C4-2B (cell line): ENCODE data around the gene CRAT.

Experiments
- H3K27ac ChIP-seq: fragments of 450-650 bp; 2 replicates; pipeline ENCODE4 v1.5.1; 2017
- ZFX ChIP-seq: fragments of 450-650 bp; IDR thresholded peaks from 2 replicates; pipeline ENCODE4 v1.6.1; 2017
- TF ChIP-seq, protein P1 (sequence below): fragments of 450-650 bp; conservative IDR thresholded peaks from 2 replicates; pipeline ENCODE4 v1.5.1; 2017; ENCODE audit warnings: mild to moderate bottlenecking

Gene CRAT

DNA sequence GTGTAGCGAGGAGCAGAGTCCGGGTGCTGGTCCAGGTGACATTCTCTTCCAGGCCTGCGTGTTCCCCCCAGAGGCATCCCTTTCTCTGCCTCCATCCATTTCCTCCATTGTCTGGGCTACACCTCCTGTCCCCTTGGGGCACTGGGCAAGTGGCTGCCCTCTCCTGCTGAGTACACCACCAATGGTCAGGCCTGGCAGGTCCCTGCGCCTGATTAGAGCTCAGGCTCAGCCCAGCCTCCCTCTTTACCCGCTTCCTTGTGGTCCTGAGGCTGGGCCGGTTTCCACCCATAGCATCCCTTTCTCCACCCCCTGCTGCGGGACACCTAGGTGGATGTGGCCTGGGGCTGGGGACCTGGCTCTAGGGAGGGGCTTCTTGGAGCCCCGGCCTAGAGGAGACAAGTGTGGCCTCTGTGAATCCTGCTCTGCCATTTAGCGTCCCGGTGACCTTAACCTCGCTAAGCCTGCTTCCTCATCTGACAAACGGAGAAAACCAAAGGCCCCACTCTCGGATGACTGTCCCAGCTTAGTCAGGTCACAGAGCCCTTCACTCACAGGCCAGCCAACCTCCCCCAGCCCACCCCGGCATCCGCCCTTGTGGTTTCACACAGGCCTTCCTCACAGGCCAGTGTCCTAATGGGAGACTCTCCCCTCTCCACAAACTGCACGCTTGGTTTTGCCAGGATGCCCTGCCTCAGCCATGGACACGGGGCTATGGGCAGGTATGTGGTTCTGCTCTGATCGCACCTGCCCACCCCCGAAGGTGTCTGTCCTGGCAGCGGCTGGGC is 16.8 kb downstream of the CRAT start:
- no peak for TF ChIP-seq ZFX
- TF ChIP-seq, protein P1, sequence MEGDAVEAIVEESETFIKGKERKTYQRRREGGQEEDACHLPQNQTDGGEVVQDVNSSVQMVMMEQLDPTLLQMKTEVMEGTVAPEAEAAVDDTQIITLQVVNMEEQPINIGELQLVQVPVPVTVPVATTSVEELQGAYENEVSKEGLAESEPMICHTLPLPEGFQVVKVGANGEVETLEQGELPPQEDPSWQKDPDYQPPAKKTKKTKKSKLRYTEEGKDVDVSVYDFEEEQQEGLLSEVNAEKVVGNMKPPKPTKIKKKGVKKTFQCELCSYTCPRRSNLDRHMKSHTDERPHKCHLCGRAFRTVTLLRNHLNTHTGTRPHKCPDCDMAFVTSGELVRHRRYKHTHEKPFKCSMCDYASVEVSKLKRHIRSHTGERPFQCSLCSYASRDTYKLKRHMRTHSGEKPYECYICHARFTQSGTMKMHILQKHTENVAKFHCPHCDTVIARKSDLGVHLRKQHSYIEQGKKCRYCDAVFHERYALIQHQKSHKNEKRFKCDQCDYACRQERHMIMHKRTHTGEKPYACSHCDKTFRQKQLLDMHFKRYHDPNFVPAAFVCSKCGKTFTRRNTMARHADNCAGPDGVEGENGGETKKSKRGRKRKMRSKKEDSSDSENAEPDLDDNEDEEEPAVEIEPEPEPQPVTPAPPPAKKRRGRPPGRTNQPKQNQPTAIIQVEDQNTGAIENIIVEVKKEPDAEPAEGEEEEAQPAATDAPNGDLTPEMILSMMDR: no peak
- H3K27ac ChIP-seq: no peak overlapping the region

DNA sequence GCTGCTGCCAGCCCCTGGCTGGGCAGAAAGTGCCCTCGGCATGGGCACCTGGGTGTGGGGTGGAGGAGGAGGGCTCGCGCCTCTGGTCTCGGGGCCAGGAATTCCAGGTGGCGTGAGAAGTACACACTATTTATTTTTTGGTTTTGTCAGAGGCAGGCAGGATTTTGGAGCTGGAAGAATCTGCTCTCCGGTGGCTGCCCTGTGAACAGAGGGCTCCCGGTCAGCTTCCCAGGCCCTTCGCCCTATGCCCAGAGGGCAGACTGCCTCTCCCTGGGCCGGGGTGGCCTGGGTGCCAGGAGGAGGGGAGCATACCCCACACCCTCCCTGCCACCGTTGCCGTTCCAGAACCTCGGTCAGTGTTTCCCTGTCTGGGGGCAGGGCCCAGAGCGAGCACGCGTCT is 21.3 kb downstream of the CRAT start:
- no peak overlapping the region for H3K27ac ChIP-seq
- TF ChIP-seq, protein P1: no peak
- no peak for TF ChIP-seq ZFX

GRCh38 chr9:129084087-129084486 is 26.5 kb downstream of the CRAT start:
- H3K27ac ChIP-seq: no peak overlapping the region
- TF ChIP-seq ZFX: no peak
- TF ChIP-seq, protein P1: no peak

DNA sequence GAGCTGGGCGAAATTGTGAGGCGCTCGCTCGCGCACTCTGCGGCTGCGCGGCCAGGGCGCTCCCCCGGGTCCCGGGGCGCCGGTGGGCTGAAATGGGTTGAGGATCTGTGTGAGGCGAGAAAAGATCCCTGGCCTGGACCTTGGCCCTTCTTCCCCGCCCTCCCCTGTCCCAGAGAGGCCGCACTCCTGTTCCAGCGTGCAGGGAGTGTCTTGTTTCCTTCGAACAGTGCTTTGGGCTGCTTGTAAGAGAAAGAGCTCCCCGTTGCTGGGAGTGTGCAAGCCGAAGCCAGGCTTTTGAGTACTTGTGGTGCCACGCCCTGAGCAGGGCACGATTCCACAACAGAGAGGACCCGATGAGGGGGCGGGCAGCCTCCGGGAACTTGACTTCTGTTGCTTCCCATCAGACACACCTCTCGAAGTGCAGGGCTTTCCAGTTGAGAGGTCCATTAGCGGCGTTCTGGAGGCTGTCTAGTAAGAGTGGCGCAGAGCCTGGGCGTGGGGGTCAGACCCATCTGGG is 29.1 kb downstream of the CRAT start:
- H3K27ac ChIP-seq: peak overlapping the region; percentile 83
- TF ChIP-seq, protein P1: no peak
- no peak for TF ChIP-seq ZFX

DNA sequence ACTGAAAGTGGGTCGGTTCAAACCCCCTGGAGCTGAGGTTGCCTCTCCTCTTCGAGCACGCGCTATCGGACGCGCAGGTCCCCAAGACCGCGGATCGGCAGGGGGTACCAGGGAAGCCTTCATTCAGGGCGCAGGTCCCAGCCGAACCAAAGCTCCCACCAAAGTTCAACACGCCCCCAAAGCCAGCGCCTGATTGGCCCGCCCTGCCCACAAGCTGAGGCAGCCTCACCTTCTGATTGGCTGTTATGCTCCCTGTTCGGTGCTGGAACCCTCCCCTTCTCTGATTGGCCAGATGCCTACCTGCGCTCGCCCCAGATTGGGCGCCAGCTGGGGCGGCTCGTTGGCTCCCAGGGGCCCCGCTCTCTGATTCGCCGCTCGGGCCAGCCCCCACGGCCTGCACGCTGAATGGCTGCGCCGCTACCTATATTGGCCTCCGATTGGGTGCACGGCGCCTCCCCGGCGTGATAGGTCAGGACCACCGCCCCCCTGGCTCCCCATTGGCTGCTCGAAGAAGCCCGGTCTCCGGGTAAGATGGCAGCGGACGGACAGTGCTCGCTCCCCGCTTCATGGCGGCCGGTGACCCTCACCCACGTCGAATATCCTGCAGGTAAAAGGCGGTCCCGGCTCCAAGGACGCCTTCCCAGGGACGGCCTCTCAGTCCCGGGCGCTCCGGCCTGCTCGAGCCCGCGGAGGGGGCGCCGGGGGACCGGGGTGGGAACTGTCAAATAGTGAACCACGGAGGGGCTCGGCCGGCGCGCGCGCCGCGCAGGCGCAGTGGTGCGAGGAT is 29.8 kb downstream of the CRAT start, which contains the start of gene DOLPP1:
DOLPP1 (plus strand) TSS at position 511 of the 787 bp plus-strand sequence; CDS start at position 532, 21 bp downstream.
- TF ChIP-seq ZFX: no peak
- TF ChIP-seq, protein P1: no peak
- peak within 1 kb of the TSS; percentile 83 for H3K27ac ChIP-seq

DNA sequence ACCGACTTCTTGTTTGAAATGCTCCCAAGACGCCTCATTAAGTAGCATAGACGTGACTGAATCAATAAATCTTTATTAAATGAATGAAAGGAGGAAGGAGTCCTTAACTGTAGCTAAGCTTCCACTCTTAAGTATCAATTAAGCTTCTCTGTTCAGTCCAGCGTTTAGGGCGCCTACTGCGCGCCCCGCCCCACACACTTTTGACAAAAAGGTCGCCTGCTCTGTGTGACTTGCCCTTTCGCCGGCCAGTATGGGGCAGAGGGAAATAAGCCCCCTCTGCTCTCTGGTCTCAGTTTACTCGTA is 30.3 kb downstream of the CRAT start:
- no peak for TF ChIP-seq ZFX
- TF ChIP-seq, protein P1: no peak
- H3K27ac ChIP-seq: peak overlapping the region; percentile 83

DNA sequence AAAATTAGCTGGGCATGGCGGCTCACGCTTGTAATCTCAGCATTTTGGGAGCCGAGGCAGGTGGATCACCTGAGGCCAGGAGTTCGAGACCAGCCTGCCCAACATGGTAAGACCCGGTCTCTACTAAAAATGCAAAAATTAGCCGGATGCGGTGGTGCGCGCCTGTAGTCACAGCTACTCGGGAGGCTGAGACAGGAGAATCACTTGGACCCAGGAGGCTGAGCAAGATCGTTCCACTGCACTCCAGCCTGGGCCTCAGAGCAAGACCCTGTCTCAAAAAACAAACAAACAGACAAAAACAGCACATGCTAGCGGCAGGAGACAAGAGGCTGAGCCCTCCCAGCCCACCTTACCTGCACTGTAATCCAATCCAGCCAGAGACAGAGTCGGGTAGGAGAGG is 30.8 kb downstream of the CRAT start:
- TF ChIP-seq, protein P1: no peak
- no peak for TF ChIP-seq ZFX
- peak overlapping the region; percentile 83 for H3K27ac ChIP-seq
